Measurements from ENCODE around the gene EHD1.
A peak's percentile ranks its signal among the peaks of the same experiment; 100 is the strongest.
"Not testable (repeated sequence)": the region's sequence is repeated elsewhere in the genome, so short reads cannot be mapped to it uniquely, and the experiment has no call there.

EHD1 gene

DNA sequence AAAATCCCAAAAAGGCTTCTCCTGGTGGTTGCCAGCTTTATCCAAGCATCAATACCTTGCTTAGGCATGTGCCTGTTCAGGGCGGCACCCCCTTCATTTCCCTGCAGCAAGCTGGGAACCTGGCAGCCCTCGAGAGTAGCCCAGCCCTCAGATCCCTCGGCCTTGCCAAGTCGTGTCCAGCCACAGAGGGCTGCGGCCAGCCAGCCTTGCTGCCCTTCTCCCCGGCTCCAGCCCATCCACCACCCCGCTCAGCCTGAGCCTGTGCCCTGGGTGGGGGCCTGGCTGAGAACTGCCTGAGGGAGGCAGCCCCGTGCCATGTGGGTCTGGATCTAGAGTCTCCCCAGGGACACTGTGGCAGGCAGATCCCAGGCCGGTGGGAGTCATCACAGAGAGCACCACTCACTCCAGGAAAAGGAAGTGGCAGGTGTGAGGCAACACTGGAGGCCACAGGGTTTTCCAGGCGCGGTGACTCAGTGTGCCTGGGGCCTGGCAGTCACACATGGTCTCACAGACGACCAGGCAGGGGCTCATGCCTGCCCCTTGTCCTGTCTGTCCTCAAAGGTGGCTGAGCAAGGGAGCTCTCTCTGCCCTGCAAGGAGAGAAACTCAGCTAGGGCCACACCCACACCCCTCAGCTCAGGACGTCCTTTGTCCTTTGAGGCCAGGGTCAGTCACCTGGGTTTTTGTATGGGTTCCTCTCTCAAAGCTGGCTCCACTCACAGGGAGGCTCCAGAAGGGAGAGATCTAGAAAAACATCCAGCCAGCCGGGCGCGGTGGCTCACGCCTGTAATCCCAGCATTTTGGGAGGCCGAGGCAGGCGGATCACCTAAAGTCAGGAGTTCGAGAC is 21.8 kb downstream of the EHD1 start:
- no peak for DNase-seq (ENCODE audit: low spot score)

GRCh38 chr11:64855596-64856304 is 22.7 kb downstream of the EHD1 start:
- DNase-seq (ENCODE audit: low spot score): no peak

GRCh38 chr11:64854534-64855502 is 23.6 kb downstream of the EHD1 start:
- DNase-seq (ENCODE audit: low spot score): no peak

GRCh38 chr11:64854157-64854533 is 24.3 kb downstream of the EHD1 start:
- no peak for DNase-seq (ENCODE audit: low spot score)

GRCh38 chr11:64853709-64854108 is 24.7 kb downstream of the EHD1 start:
- no peak for DNase-seq (ENCODE audit: low spot score)

DNA sequence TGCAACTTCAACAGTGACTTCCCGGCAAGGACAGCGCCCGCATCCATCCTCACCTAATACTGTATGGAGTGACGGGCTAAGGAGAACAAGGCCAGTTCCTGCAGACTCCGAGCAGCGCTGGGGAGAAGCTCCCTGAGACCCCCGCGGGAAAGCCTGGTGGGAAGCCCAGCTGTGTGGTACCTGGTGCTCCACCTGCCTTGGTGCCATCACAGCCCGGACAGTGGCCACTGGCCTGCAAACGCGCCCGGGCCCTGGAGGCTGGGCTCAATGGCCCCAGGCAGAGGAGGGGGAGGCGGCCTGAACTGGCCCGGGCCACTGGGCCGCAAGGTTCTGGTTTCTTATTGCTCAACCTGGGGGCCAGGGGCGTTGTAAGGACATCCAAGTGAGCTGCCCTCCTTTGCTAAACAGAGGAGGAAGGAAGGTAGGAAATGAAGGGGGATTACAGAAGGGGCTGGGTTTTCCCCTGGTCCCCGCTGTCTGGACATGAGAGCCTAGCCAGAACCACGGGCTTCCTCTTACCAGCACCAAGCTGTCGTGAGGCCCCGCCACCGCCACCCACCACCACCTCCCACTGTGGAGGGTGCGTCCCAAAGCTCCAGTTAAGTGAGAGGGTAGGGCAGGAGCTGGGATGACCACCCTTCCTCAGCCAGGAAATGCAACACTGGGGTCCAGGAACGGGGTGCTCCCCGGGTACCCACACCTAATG is 25.5 kb downstream of the EHD1 start:
- no peak for DNase-seq (ENCODE audit: low spot score)

- peak; percentile 76 for DNase-seq (ENCODE audit: low spot score)
These were observed 26.5 kb downstream of the EHD1 start for GRCh38 chr11:64851831-64852351.

GRCh38 chr11:64850979-64851567 is 27.3 kb downstream of the EHD1 start:
- DNase-seq (ENCODE audit: low spot score): peak; percentile 85

GRCh38 chr11:64849598-64850356 is 28.6 kb downstream of the EHD1 start:
- no peak for DNase-seq (ENCODE audit: low spot score)

GRCh38 chr11:64848826-64849597 is 29.4 kb downstream of the EHD1 start:
- peak; percentile 72 for DNase-seq (ENCODE audit: low spot score)

DNA sequence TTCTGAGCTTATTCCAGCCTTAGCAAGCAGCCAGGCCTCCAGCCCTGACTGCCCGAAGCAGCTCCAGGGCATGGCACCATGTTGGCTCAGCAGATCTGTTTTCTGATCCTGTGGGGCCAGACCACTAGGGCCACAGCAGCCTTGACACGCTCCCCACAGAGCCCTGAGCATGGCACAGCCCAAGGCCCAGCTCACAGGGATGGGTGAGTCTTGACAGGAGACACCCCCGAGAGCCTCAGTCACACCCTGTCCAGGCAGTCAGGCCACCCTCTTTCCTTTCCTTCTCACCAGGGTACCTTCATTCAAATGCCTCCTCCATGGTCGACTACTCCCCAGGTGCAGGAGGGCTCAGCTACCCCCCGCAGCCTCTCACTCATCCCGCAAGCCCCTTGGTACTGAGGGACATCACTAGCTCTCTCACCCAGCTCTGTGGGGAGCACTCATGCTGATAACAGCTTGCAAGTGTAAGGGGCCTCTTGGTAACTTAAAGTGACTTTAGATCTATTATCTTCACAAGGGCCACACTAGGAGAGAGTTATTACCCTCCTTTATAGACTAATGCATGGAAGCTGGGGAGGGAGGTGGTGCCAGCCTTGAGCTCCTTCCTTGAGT is 30.1 kb downstream of the EHD1 start:
- peak; percentile 34 for DNase-seq (ENCODE audit: low spot score)

GRCh38 chr11:64846998-64847666 is 31.3 kb downstream of the EHD1 start:
- DNase-seq (ENCODE audit: low spot score): peak; percentile 89

- DNase-seq (ENCODE audit: low spot score): not testable (repeated sequence)
These were observed 32.7 kb downstream of the EHD1 start for GRCh38 chr11:64845776-64846129.

DNA sequence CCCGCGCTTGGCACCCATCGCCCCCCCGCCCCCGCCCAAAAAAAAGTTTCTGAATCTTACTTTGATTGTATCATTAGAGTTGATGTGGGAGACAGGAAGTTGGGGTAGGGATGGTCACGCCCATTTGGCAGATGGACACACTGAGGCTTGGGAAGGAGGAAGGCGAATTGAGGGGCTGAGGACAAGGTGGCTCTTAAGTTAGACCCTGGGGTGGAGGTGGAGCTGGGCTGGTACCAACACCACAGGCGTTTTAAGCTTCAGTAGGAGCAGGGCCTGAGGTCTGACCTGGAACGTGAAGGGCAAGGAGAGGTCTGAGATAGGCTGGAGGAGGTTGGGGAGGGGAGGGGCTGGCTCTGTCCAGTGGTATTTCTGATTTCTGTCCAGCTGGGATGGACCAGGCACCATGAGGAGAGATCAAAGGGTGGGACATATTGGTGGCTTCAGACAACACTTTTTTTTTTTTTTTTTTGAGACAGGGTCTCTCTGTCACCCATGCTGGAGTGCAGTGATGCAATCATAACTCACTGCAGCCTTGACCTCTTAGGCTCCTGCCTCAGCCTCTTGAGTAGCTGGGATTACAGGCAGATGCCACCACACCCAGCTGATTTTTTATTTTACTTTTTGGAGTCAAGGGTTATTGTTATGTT is 33.2 kb downstream of the EHD1 start:
- DNase-seq (ENCODE audit: low spot score): no peak

DNA sequence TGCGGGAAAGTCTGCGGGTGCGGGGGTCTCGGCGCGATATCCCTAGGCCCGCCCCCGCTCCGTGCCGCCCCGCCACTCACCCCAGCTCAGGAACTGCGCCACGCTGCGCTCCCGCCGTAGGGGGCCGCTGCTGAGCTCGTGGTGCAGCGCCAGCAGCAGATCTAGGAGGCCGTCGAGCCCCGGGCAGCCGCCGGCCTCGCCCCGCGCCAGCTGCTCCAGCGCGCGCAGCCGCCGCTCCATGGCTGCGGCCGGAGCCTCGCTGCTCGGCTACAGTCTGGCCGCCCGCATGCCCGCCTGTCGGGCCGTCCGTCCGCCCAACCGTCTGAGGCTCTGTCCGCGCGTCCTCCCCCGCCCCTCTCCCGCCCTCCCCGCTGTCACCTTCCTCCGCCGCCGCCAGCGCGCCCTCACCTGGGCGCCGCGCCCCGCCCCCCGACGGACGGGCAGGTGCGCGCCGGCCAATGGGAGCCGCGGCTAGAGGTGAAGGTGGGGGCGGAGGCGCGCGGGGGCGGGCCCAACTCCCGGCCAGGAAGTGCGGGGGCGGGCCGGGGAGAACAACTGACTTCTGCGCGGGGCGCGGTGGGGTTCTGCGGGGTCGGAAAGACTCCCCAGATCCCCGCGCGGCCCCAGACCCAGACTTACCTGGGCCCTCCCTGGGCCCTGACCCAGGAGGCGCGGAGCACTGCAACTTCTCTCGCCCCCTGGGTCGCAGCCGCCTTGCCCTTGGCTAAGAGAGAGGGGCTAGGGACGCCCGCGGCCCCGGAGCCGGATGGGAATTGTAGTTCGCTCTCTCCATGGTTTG is 33.9 kb downstream of the EHD1 start, which contains the start of gene CDC42BPG:
TSS of gene CDC42BPG (minus strand) at position 324 of the 799 bp plus-strand sequence. CDS start at position 240, 84 bp downstream.
- DNase-seq (ENCODE audit: low spot score): peak; percentile 90

- no peak for DNase-seq (ENCODE audit: low spot score)
These were observed 34.6 kb downstream of the EHD1 start for GRCh38 chr11:64843686-64844329.

Data from germinal center (tissue), 1 donor.